Measurements from ENCODE around the gene DLG2. TPM values are rescaled to one million over a fixed set of nuclear protein-coding genes. Genes with fewer than 3 reads are reported as not detected.

Gene DLG2
- total and polyA plus RNA-seq, 2 donors (not counting 3 experiments of a cell fraction or from before 2014, with no cell fraction given): 0.15 to 1.1 TPM

DNA sequence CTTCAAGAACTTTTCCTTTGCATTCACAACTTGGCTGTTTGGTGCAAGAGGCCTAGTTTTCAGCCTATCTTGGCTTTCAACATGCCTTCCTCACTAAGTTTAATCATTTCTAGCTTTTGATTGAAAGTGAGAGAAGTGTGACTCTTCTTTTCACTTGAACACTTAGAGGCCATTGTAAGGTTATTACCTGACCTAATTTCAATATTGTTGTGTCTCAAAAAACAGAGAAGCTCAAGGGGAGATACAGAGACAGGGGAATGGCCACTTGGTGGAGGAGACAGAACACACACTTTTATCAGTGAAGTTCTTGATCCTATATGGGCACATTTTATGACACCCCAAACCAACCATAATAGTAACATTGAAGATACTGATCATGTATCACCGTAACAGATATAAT is 532.3 kb downstream of the DLG2 start:
- no TSS peak for BruUV-seq (replicated peaks)
- DNase-seq (ENCODE audit: low read depth, low spot score) (no peak), FAIRE-seq (no peak)
- TF ChIP-seq FOS (IDR thresholded peaks at IDR 0.05; ENCODE audit: borderline replicate concordance, insufficient read depth, low read length) (no peak), GATA2 (IDR thresholded peaks at IDR 0.05; ENCODE audit: insufficient read depth, insufficient read length, low read depth, low read length) (no peak), JUN (IDR thresholded peaks at IDR 0.05; ENCODE audit: borderline replicate concordance, insufficient read depth, insufficient read length, low read depth) (no peak), POLR2A (IDR thresholded peaks at IDR 0.05; ENCODE audit: low read depth, low read length) (no peak), EZH2 (IDR thresholded peaks at IDR 0.05; ENCODE audit: borderline replicate concordance, low read depth, low read length, severe bottlenecking) (no peak), POLR2AphosphoS5 (IDR thresholded peaks at IDR 0.05; ENCODE audit: insufficient read depth, low read depth, low read length) (no peak), MYC (IDR thresholded peaks at IDR 0.05; ENCODE audit: low read depth, low read length) (no peak)
- TF ChIP-seq, protein P1, sequence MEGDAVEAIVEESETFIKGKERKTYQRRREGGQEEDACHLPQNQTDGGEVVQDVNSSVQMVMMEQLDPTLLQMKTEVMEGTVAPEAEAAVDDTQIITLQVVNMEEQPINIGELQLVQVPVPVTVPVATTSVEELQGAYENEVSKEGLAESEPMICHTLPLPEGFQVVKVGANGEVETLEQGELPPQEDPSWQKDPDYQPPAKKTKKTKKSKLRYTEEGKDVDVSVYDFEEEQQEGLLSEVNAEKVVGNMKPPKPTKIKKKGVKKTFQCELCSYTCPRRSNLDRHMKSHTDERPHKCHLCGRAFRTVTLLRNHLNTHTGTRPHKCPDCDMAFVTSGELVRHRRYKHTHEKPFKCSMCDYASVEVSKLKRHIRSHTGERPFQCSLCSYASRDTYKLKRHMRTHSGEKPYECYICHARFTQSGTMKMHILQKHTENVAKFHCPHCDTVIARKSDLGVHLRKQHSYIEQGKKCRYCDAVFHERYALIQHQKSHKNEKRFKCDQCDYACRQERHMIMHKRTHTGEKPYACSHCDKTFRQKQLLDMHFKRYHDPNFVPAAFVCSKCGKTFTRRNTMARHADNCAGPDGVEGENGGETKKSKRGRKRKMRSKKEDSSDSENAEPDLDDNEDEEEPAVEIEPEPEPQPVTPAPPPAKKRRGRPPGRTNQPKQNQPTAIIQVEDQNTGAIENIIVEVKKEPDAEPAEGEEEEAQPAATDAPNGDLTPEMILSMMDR (IDR thresholded peaks at IDR 0.05; ENCODE audit: extremely low read depth in 1 of 2, insufficient read depth in 1 of 2, low read depth in 1 of 2, low read length in 2 of 2): no peak
- TF ChIP-seq, protein P2, sequence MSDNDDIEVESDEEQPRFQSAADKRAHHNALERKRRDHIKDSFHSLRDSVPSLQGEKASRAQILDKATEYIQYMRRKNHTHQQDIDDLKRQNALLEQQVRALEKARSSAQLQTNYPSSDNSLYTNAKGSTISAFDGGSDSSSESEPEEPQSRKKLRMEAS (IDR thresholded peaks at IDR 0.05; ENCODE audit: insufficient read depth, insufficient read length): no peak
- Histone ChIP-seq H3K79me2 (ENCODE audit: control insufficient read depth, insufficient read depth, low read length) (no peaks in the 10 kb centered on the region), H3K4me1 (ENCODE audit: control insufficient read depth, extremely low read depth, insufficient read depth, low read length) (no peaks in the 10 kb centered on the region), H3K4me3 (replicated peaks in 1 of 3; ENCODE audit: insufficient read depth in 1 of 3, low read depth in 1 of 3, low read length in 3 of 3) (no peak overlapping the region), H3K9me3 (replicated peaks; ENCODE audit: control insufficient read depth, insufficient read depth, low read length) (no peaks in the 10 kb centered on the region), H3K36me3 (ENCODE audit: control insufficient read depth in 2 of 2, extremely low read depth in 1 of 2, insufficient read depth in 2 of 2, low read length in 2 of 2) (no peaks in the 10 kb centered on the region), H3K27ac (ENCODE audit: insufficient read depth, low read depth, low read length) (no peak overlapping the region), H4K20me1 (replicated peaks; ENCODE audit: control insufficient read depth, extremely low read depth, insufficient read depth, low read length) (no peaks in the 10 kb centered on the region), H2AFZ (ENCODE audit: low read depth, low read length) (no peak overlapping the region), H3K27me3 (ENCODE audit: control insufficient read depth in 2 of 2, insufficient read depth in 2 of 2, low read length in 2 of 2) (no peaks in the 10 kb centered on the region), H3K9me1 (replicated peaks; ENCODE audit: control insufficient read depth, extremely low read depth, insufficient read depth, low read length) (no peaks in the 10 kb centered on the region), H3K4me2 (ENCODE audit: insufficient read depth, low read length) (no peak overlapping the region), H3K9ac (replicated peaks; ENCODE audit: extremely low read depth, insufficient read depth, low read length) (no peak overlapping the region)
- ChIA-PET POLR2A (no interaction called here), CTCF (no interaction called here)
- intact Hi-C loops (cut with micrococcal nuclease): no loop called here
- dilution Hi-C loops (cut with MboI; ENCODE audit: extremely low pct_ligation_motif_present, low sequenced_read_pairs): no loop called here
